H9 (cell line): ENCODE results near the gene SPDEF. TPM values are rescaled to one million over a fixed set of nuclear protein-coding genes. Genes with fewer than 3 reads are reported as not detected.

Experiments
- DNase-seq: peaks from one replicate; pipeline ENCODE4 v3.0.0-alpha.2; 2017
- H2AFZ ChIP-seq: one replicate; pipeline ENCODE4 v1.6.1; 2013; ENCODE audit warnings: mild to moderate bottlenecking, low read length, control low read depth, moderate library complexity
- H2AK5ac ChIP-seq: 2 replicates; pipeline ENCODE4 v1.6.1; 2013; ENCODE audit warnings: low read length, control low read depth, mixed read lengths; ENCODE audit not compliant: insufficient read length
- H2BK120ac ChIP-seq: one replicate; pipeline ENCODE4 v1.6.1; 2013; ENCODE audit warnings: low read depth, mild to moderate bottlenecking, low read length, control low read depth, inconsistent platforms; ENCODE audit not compliant: poor library complexity, severe bottlenecking
- H2BK12ac ChIP-seq: 2 replicates; pipeline ENCODE4 v1.6.1; 2013; ENCODE audit warnings: low read length, control low read depth, mixed read lengths, low read depth; ENCODE audit not compliant: insufficient read length
- H2BK15ac ChIP-seq: 2 replicates; pipeline ENCODE4 v1.6.1; 2013; ENCODE audit warnings: low read depth, low read length, control low read depth
- H2BK20ac ChIP-seq: one replicate; pipeline ENCODE4 v1.6.1; 2013; ENCODE audit warnings: low read depth, mild to moderate bottlenecking, low read length, control low read depth, inconsistent platforms; ENCODE audit not compliant: poor library complexity, severe bottlenecking
- H2BK5ac ChIP-seq: 2 replicates; pipeline ENCODE4 v1.6.1; 2013; ENCODE audit warnings: low read length, control low read depth, mixed read lengths; ENCODE audit not compliant: insufficient read length
- H3K14ac ChIP-seq: 2 replicates; pipeline ENCODE4 v1.6.1; 2013; ENCODE audit warnings: low read length, control low read depth; ENCODE audit not compliant: insufficient read depth
- H3K18ac ChIP-seq: 2 replicates; pipeline ENCODE4 v1.6.1; 2013; ENCODE audit warnings: low read depth, mild to moderate bottlenecking, mixed read lengths, low read length, control low read depth; ENCODE audit not compliant: insufficient read length
- H3K23ac ChIP-seq: 2 replicates; pipeline ENCODE4 v1.6.1; 2013; ENCODE audit warnings: low read length, control low read depth, mixed read lengths, low read depth; ENCODE audit not compliant: insufficient read length
- H3K23me2 ChIP-seq: 2 replicates; pipeline ENCODE4 v1.6.1; 2013; ENCODE audit warnings: low read depth, mild to moderate bottlenecking, mixed read lengths, low read length, control low read depth; ENCODE audit not compliant: insufficient read length, poor library complexity, severe bottlenecking
- H3K27ac ChIP-seq: 2 replicates; pipeline ENCODE4 v1.5.1; 2013; ENCODE audit warnings: low read length, control low read depth, mixed read lengths, low read depth; ENCODE audit not compliant: insufficient read length
- H3K27me3 ChIP-seq: 2 replicates; pipeline ENCODE4 v1.6.1; 2013; ENCODE audit warnings: low read length, control low read depth, inconsistent platforms; ENCODE audit not compliant: insufficient read depth
- H3K4ac ChIP-seq: 2 replicates; pipeline ENCODE4 v1.6.1; 2013; ENCODE audit warnings: low read depth, mild to moderate bottlenecking, control low read depth, inconsistent platforms, low read length, moderate library complexity
- H3K4me1 ChIP-seq: 2 replicates; pipeline ENCODE4 v1.6.1; 2013; ENCODE audit warnings: low read length, control low read depth, inconsistent platforms; ENCODE audit not compliant: insufficient read depth
- H3K4me2 ChIP-seq: 2 replicates; pipeline ENCODE4 v1.6.1; 2013; ENCODE audit warnings: low read length, control low read depth, mixed read lengths; ENCODE audit not compliant: insufficient read length, insufficient read depth
- H3K56ac ChIP-seq: 2 replicates; pipeline ENCODE4 v1.6.1; 2013; ENCODE audit warnings: low read depth, mild to moderate bottlenecking, mixed read lengths, low read length, control low read depth; ENCODE audit not compliant: insufficient read length
- H3K79me1 ChIP-seq: 2 replicates; pipeline ENCODE4 v1.6.1; 2013; ENCODE audit warnings: low read depth, mild to moderate bottlenecking, moderate library complexity, low read length, control low read depth, inconsistent platforms; ENCODE audit not compliant: insufficient read depth, poor library complexity, severe bottlenecking
- H3K79me2 ChIP-seq: 2 replicates; pipeline ENCODE4 v1.6.1; 2013; ENCODE audit warnings: low read length, control low read depth, inconsistent platforms; ENCODE audit not compliant: insufficient read depth
- H3K9ac ChIP-seq: 2 replicates; pipeline ENCODE4 v1.6.1; 2013; ENCODE audit warnings: low read length, control low read depth, mixed read lengths; ENCODE audit not compliant: insufficient read length; ENCODE audit errors: extremely low read depth
- H3K9me3 ChIP-seq: one replicate; pipeline ENCODE4 v1.6.1; 2013; ENCODE audit warnings: low read depth, low read length, inconsistent platforms; ENCODE audit not compliant: control insufficient read depth
- H3T11ph ChIP-seq: one replicate; pipeline ENCODE4 v1.6.1; 2013; ENCODE audit warnings: mild to moderate bottlenecking, low read length, control low read depth, inconsistent platforms
- H4K20me1 ChIP-seq: one replicate; pipeline ENCODE4 v1.6.1; 2013; ENCODE audit not compliant: control insufficient read depth, insufficient read length, insufficient read depth
- H4K5ac ChIP-seq: 2 replicates; pipeline ENCODE4 v1.6.1; 2013; ENCODE audit warnings: low read depth, mild to moderate bottlenecking, mixed read lengths, low read length, control low read depth; ENCODE audit not compliant: insufficient read length
- H4K8ac ChIP-seq: replicated peaks from 2 replicates; pipeline ENCODE4 v1.6.1; 2013; ENCODE audit warnings: low read length, control low read depth, mixed read lengths, low read depth; ENCODE audit not compliant: insufficient read length
- H4K91ac ChIP-seq: 2 replicates; pipeline ENCODE4 v1.6.1; 2013; ENCODE audit warnings: low read depth, mild to moderate bottlenecking, moderate library complexity, mixed read lengths, low read length, control low read depth; ENCODE audit not compliant: insufficient read length
- H3K27ac Mint-ChIP-seq, 3 experiments: 2 replicates in 2 of 3; 3 replicates in 1 of 3; pipeline ENCODE4 v1.8.0; 2020 to 2021; ENCODE audit warnings: mixed read lengths in 3 of 3, mild to moderate bottlenecking in 1 of 3, moderate library complexity in 1 of 3
- H3K27me3 Mint-ChIP-seq: 2 replicates; pipeline ENCODE4 v1.8.0; 2021; ENCODE audit warnings: low read depth, mild to moderate bottlenecking, moderate library complexity, mixed read lengths
- H3K36me3 Mint-ChIP-seq, 3 experiments: 2 replicates in 2 of 3; 3 replicates in 1 of 3; pipeline ENCODE4 v1.8.0; 2020 to 2021; ENCODE audit warnings: low read depth in 3 of 3, mixed read lengths in 3 of 3; ENCODE audit not compliant: insufficient read depth in 1 of 3
- H3K4me1 Mint-ChIP-seq, 2 experiments: 2 replicates each; pipeline ENCODE4 v1.8.0; 2020; ENCODE audit warnings: mixed read lengths in 2 of 2
- H3K4me3 Mint-ChIP-seq, 2 experiments: 2 replicates in 1 of 2; 3 replicates in 1 of 2; pipeline ENCODE4 v1.8.0; 2020 to 2021; ENCODE audit warnings: mild to moderate bottlenecking in 2 of 2, mixed read lengths in 2 of 2, moderate library complexity in 1 of 2
- H3K9me3 Mint-ChIP-seq, 2 experiments: 2 replicates in 1 of 2; 3 replicates in 1 of 2; pipeline ENCODE4 v1.8.0; 2020; ENCODE audit warnings: mild to moderate bottlenecking in 2 of 2, mixed read lengths in 2 of 2, moderate library complexity in 1 of 2
- WGBS: extraction: QIAGEN DNeasy Blood & Tissue Kit; methylation state at CpG from one replicate; pipeline ENCODE4 v1.1.7; 2013; ENCODE audit warnings: missing lambda C conversion rate, low lambda C conversion rate, mixed read lengths; ENCODE audit not compliant: insufficient read length; ENCODE audit errors: extremely low coverage; 5-methylcytosine and 5-hydroxymethylcytosine counted together
- total RNA-seq: library from RNA; stranded (reverse); gene quantifications from 2 replicates; pipeline ENCODE4 v1.2.1, GENCODE V29; 2021
- TF ChIP-seq, protein P1 (sequence below): fragments of 200-600 bp; sonication (generic); conservative IDR thresholded peaks from 3 replicates; pipeline ENCODE4 v1.8.0; 2021; ENCODE audit warnings: antibody characterized with exemption, mild to moderate bottlenecking

SPDEF gene
- total RNA-seq, 1 experiment from 2014 or later, result 0.15 TPM

GRCh38 chr6:34530753-34531365 lies 25.3 kb downstream of the SPDEF start:
- H3K23me2 ChIP-seq, result no peaks in the 10 kb centered on the region
- H3K79me1 ChIP-seq, result no peaks in the 10 kb centered on the region
- H4K20me1 ChIP-seq, result no peaks in the 10 kb centered on the region
- Mint-ChIP-seq H3K4me3 (peak overlapping the region in 1 of 2 experiments; percentile 75; a peak in 2 of 5 replicates), H3K36me3 (peaks cover 0 to 3% (median 0%) of the 10 kb centered on the region in 3 experiments; a peak in 2 of 7 replicates), H3K27ac (peak overlapping the region in 2 of 3 experiments; percentile 70 to 87; a peak in 1 of 7 replicates), H3K4me1 (peaks cover 21 to 42% of the 10 kb centered on the region in 2 experiments), H3K9me3 (no peaks in the 10 kb centered on the region), H3K27me3 (peaks cover 2% of the 10 kb centered on the region; the same call in 1 of the 2 replicates)
- H2BK15ac ChIP-seq, result no peak overlapping the region
- H2BK120ac ChIP-seq, result no peak overlapping the region
- no CpG with 5 or more reads among the region's 18 CpGs for WGBS
- H3K9me3 ChIP-seq, result no peaks in the 10 kb centered on the region
- no peak overlapping the region for H2BK5ac ChIP-seq
- TF ChIP-seq, protein P1, sequence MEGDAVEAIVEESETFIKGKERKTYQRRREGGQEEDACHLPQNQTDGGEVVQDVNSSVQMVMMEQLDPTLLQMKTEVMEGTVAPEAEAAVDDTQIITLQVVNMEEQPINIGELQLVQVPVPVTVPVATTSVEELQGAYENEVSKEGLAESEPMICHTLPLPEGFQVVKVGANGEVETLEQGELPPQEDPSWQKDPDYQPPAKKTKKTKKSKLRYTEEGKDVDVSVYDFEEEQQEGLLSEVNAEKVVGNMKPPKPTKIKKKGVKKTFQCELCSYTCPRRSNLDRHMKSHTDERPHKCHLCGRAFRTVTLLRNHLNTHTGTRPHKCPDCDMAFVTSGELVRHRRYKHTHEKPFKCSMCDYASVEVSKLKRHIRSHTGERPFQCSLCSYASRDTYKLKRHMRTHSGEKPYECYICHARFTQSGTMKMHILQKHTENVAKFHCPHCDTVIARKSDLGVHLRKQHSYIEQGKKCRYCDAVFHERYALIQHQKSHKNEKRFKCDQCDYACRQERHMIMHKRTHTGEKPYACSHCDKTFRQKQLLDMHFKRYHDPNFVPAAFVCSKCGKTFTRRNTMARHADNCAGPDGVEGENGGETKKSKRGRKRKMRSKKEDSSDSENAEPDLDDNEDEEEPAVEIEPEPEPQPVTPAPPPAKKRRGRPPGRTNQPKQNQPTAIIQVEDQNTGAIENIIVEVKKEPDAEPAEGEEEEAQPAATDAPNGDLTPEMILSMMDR, result no peak
- H4K5ac ChIP-seq, result no peak overlapping the region
- H2BK12ac ChIP-seq, result no peak overlapping the region
- no peak overlapping the region for H2AK5ac ChIP-seq
- H3K4me1 ChIP-seq, result peaks cover 3% of the 10 kb centered on the region; the same call in 1 of the 2 replicates
- no peak overlapping the region for H3K4ac ChIP-seq
- H3K23ac ChIP-seq, result no peak overlapping the region
- no peak overlapping the region for H3K56ac ChIP-seq
- peak overlapping the region; percentile 12 for H3K4me2 ChIP-seq
- H3K18ac ChIP-seq, result no peak overlapping the region
- H4K8ac ChIP-seq, result no peak overlapping the region
- H3T11ph ChIP-seq, result no peak overlapping the region
- no peak overlapping the region for H3K9ac ChIP-seq
- DNase-seq, result no peak
- no peak overlapping the region for H2AFZ ChIP-seq
- H3K27me3 ChIP-seq, result no peaks in the 10 kb centered on the region
- H2BK20ac ChIP-seq, result no peak overlapping the region
- H3K79me2 ChIP-seq, result no peaks in the 10 kb centered on the region
- no peak overlapping the region for H3K27ac ChIP-seq
- no peak overlapping the region for H4K91ac ChIP-seq
- no peak overlapping the region for H3K14ac ChIP-seq
